IPS-NIHi7 (cell line): ENCODE results near the gene BBS2.
"Not testable (repeated sequence)": the region's sequence is repeated elsewhere in the genome, so short reads cannot be mapped to it uniquely, and the experiment has no call there.

Source experiments
- DNase-seq: peaks from one replicate; pipeline ENCODE4 v3.0.0; 2012; ENCODE audit warnings: mixed read lengths; ENCODE audit errors: extremely low spot score

The BBS2 gene

GRCh38 chr16:56520251-56520577 lies 390 bp upstream of the BBS2 start:
- no peak for DNase-seq

- no peak for DNase-seq
Observed at GRCh38 chr16:56518425-56518824, 1.4 kb downstream of the BBS2 start.

- DNase-seq, result no peak
Observed at GRCh38 chr16:56517206-56517605, 2.6 kb downstream of the BBS2 start.

- no peak for DNase-seq
Observed at GRCh38 chr16:56515665-56516064, 4.2 kb downstream of the BBS2 start.

GRCh38 chr16:56514845-56515244 lies 5.0 kb downstream of the BBS2 start:
- no peak for DNase-seq

GRCh38 chr16:56513972-56514371 lies 5.9 kb downstream of the BBS2 start:
- DNase-seq, result peak; percentile 52

- DNase-seq, result no peak
Observed at GRCh38 chr16:56513091-56513490, 6.7 kb downstream of the BBS2 start.

GRCh38 chr16:56512025-56512424 lies 7.8 kb downstream of the BBS2 start:
- DNase-seq, result no peak

GRCh38 chr16:56510544-56510943 lies 9.3 kb downstream of the BBS2 start:
- no peak for DNase-seq

- DNase-seq, result no peak
Observed at GRCh38 chr16:56506941-56507340, 12.9 kb downstream of the BBS2 start.

GRCh38 chr16:56505181-56505580 lies 14.6 kb downstream of the BBS2 start:
- DNase-seq, result no peak

- DNase-seq, result no peak
Observed at GRCh38 chr16:56493815-56494214, 26.0 kb downstream of the BBS2 start.

- DNase-seq, result no peak
Observed at GRCh38 chr16:56493126-56493525, 26.7 kb downstream of the BBS2 start.

- no peak for DNase-seq
Observed at GRCh38 chr16:56491657-56492261, 28.1 kb downstream of the BBS2 start.

GRCh38 chr16:56488868-56489267 lies 31.0 kb downstream of the BBS2 start:
- DNase-seq, result not testable (repeated sequence)

- no peak for DNase-seq
Observed at GRCh38 chr16:56488035-56488434, 31.8 kb downstream of the BBS2 start.

- no peak for DNase-seq
Observed at GRCh38 chr16:56483394-56483793, 36.4 kb downstream of the BBS2 start.

- no peak for DNase-seq
Observed at GRCh38 chr16:56482683-56483236, 37.1 kb downstream of the BBS2 start.

- no peak for DNase-seq
Observed at GRCh38 chr16:56481468-56482122, 38.2 kb downstream of the BBS2 start.

- no peak for DNase-seq
Observed at GRCh38 chr16:56480776-56481467, 38.9 kb downstream of the BBS2 start.

- peak; percentile 17 for DNase-seq
Observed at GRCh38 chr16:56479469-56479868, 40.4 kb downstream of the BBS2 start.

- no peak for DNase-seq
Observed at GRCh38 chr16:56478281-56479049, 41.4 kb downstream of the BBS2 start.
